GM21367 (cell line): ENCODE measurements around the gene PPP2R5A.
"Not testable (repeated sequence)": the region's sequence is repeated elsewhere in the genome, so short reads cannot be mapped to it uniquely, and the experiment has no call there.

Experiments
- ATAC-seq: cut with Tn5 transposase; IDR thresholded peaks from one replicate; pipeline ENCODE4 v1.9.1; 2021; ENCODE audit not compliant: unreplicated experiment

The PPP2R5A gene

GRCh38 chr1:212294983-212295382 lies 9.8 kb downstream of the PPP2R5A start:
- no peak for ATAC-seq

GRCh38 chr1:212295579-212295978 lies 10.4 kb downstream of the PPP2R5A start:
- no peak for ATAC-seq

- no peak for ATAC-seq
Measured at GRCh38 chr1:212297338-212297737, 12.1 kb downstream of the PPP2R5A start.

GRCh38 chr1:212301580-212301979 lies 16.4 kb downstream of the PPP2R5A start:
- no peak for ATAC-seq

- ATAC-seq = no peak
Measured at GRCh38 chr1:212302745-212303383, 17.7 kb downstream of the PPP2R5A start.

- no peak for ATAC-seq
Measured at GRCh38 chr1:212305342-212305741, 20.1 kb downstream of the PPP2R5A start.

GRCh38 chr1:212305984-212306452 lies 20.8 kb downstream of the PPP2R5A start:
- not testable (repeated sequence) for ATAC-seq

GRCh38 chr1:212309967-212310366 lies 24.8 kb downstream of the PPP2R5A start:
- no peak for ATAC-seq

GRCh38 chr1:212310383-212310782 lies 25.2 kb downstream of the PPP2R5A start:
- ATAC-seq = no peak

GRCh38 chr1:212311836-212312497 lies 26.8 kb downstream of the PPP2R5A start:
- ATAC-seq = no peak

GRCh38 chr1:212313616-212314015 lies 28.4 kb downstream of the PPP2R5A start:
- ATAC-seq = no peak

GRCh38 chr1:212315184-212315583 lies 30.0 kb downstream of the PPP2R5A start:
- no peak for ATAC-seq

- no peak for ATAC-seq
Measured at GRCh38 chr1:212315907-212316306, 30.7 kb downstream of the PPP2R5A start.

GRCh38 chr1:212317916-212318315 lies 32.7 kb downstream of the PPP2R5A start:
- ATAC-seq = no peak

- ATAC-seq = not testable (repeated sequence)
Measured at GRCh38 chr1:212321031-212321430, 35.8 kb downstream of the PPP2R5A start.

- ATAC-seq = no peak
Measured at GRCh38 chr1:212323066-212323465, 37.9 kb downstream of the PPP2R5A start.

GRCh38 chr1:212326541-212326940 lies 41.3 kb downstream of the PPP2R5A start:
- no peak for ATAC-seq

GRCh38 chr1:212328248-212328647 lies 43.0 kb downstream of the PPP2R5A start:
- no peak for ATAC-seq

- no peak for ATAC-seq
Measured at GRCh38 chr1:212329105-212329504, 43.9 kb downstream of the PPP2R5A start.

- ATAC-seq = no peak
Measured at GRCh38 chr1:212341090-212341489, 55.9 kb downstream of the PPP2R5A start.

- no peak for ATAC-seq
Measured at GRCh38 chr1:212344905-212345304, 59.7 kb downstream of the PPP2R5A start.

- ATAC-seq = no peak
Measured at GRCh38 chr1:212346601-212347000, 61.4 kb downstream of the PPP2R5A start.
